ENCODE data around the gene HOXD11.

GRCh38 chr2:176122052-176122682, 15.1 kb downstream of the HOXD11 start:
- TF ChIP-seq POLR2AphosphoS5 (IDR thresholded peaks at IDR 0.05; ENCODE audit: insufficient read depth, low read depth, low read length) (no peak), POLR2A (IDR thresholded peaks at IDR 0.05; ENCODE audit: low read depth, low read length) (no peak), CTCF (IDR thresholded peaks at IDR 0.05; ENCODE audit: extremely low read depth in 1 of 2, insufficient read depth in 1 of 2, low read depth in 1 of 2, low read length in 2 of 2) (peak in 1 of 2 donors; percentile 9)

Measured in endothelial cell of umbilical vein (primary cell).